Cortex of kidney (tissue), 1 donor: ENCODE results near the gene RASGRP1.

ENCODE experiments used
- DNase-seq: peaks from one replicate; lab custom pipeline; 2025; lab: John Stamatoyannopoulos, UW

RASGRP1 gene

GRCh38 chr15:38565287-38565670, 665 bp upstream of the RASGRP1 start:
- DNase-seq, result no peak

DNA sequence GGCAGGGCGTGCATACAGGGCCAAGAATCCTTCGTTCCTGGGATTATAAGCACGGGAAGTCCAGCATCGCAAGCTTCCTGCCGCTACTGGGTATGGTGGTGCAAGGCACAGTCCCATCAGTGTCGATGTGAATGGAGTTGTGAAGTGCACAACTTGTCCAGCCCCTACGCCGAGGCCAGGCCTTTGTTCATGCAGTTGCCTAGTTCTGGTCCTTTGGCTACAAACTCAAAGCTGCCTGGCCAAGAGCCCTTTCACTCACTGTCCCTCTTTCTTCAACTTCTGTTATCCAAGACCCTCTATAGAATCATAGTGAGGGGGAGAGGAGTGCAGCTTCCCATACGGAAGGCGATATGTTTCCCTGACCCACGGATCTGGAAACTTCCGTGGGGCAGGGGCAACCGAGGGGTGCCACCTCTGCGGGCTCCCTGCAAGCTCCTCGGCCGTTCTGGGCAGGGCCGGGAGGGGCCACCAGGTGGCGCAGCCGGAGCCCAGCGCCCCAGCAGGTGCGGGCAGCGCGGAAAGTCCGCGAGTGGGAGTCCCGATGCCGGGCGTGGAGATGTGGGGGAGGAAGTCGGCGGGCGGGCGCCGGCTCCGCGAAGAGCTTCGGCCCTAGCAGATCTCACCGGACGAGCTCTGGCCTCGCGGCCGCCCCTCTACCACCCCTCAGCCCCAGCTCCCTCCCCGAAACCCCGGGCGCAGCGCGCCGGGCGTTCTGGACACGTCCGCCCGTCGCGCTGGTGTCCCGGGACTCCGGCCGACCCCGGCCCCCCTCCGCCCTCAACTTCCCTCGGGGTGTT, 693 bp downstream of the RASGRP1 start:
- no peak for DNase-seq

DNA sequence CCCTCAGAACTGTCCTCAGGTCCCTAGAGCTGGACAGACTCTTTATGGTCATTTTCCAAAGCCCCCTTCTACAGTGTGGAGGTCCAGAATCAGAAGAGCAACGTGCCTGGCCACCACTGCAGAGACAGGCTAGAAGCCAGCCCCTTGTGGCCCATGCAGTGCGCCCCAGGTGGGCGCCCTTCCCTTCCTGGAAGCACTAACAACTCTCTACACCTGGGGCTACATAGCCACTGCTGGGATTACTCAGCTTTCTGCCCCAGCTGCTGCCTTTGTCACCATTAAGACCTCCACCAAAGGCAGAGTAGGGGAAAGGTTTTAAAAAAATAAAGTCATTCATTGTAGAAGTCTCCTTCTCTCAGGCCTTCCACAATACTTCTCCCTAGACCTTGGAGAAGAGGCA, 2.3 kb downstream of the RASGRP1 start:
- no peak for DNase-seq

DNA sequence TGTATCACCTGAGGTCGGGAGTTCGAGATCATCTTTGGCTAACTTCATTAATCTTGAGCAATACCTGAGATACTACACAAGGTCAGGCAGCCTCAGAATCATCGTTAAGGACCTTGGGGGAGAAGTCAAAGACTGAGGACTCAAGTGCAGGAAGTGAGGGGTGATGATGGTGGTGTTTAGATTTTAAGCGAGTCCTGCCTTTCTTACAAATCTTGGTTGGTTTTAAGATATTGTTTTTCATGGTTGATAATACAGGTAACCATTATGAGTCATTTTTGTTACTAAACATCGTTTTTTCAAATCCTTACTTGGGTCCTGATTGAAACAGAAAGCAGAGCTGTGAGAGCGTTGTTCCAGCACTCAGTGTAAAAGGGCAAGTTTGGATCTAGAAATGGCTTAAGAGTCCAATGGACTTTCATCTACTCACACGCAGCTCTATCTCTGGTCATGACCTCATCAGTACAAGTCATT, 4.1 kb downstream of the RASGRP1 start:
- no peak for DNase-seq

- no peak for DNase-seq
These were observed 4.8 kb downstream of the RASGRP1 start for GRCh38 chr15:38559636-38560307.

DNA sequence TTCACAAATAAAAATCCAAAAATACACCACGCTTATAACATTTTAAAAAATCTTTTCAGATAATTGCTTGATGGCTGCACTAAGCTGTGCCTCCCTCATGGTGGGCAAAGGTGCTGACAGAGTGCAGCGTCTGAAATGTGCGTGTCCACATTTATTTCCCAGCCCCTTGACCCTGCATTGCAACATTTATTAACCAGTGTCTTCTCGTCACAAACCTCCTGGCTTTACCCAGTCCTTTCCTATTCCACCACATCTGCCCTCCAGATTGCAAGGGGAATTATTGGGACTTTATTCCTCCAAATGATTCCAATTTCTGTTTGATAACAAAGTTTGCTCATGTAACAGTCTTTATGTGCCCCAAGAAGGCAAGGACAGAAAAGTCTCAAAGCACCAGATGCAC, 5.5 kb downstream of the RASGRP1 start:
- no peak for DNase-seq

DNA sequence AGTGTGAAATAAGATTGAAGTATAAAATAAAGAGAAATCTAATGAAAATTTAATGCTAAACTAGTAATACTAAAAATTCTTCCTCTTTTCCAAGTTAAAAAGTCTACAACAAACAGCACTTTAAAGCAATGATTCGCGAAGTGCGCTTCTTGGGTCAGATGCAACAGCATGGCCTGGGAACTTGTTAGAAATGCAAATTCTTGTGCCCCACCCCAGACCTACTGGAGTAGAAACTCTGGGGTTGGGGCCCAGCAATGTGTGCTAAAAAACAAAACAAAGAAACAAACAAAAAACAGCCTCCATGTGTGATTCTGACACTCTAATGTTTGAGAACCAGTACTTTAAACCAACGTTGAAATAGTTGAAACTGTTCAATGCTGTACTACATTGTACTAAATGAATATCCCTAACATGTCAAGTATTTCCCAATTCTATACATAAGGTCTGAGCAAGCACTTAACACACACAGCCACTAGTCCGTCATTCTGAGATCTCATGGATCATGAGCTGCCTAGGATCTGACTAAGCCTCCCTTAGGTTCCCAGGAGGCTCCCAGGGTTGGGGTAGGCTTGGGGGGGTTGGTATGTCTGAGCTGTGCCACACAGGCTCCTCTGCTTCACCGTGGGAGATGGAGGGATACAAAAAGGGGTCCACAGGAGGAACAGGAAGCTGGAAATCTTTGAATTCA, 6.1 kb downstream of the RASGRP1 start:
- no peak for DNase-seq

GRCh38 chr15:38557921-38558320, 6.7 kb downstream of the RASGRP1 start:
- no peak for DNase-seq

- DNase-seq, result no peak
These were observed 8.8 kb downstream of the RASGRP1 start for GRCh38 chr15:38555686-38556334.

DNA sequence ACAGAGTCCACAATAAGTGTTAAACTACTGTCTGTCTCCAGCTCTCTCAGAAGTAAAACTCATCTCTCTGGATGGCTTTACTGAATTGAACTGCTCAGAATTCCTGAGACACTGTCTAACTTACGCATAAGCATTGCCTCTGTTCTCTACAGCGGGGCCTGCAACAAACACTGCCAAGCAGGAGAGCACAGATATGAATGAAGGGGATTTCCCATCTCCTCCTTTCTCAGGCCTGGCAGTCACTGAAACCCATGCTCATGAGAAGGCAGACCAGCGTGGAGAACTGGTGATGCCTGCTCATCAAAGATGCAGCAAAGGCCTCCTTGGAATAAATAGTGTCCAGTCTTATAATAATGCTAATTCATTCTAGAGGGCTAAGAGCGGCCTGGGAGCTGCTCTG, 10.3 kb downstream of the RASGRP1 start:
- no peak for DNase-seq

GRCh38 chr15:38553071-38553470, 11.5 kb downstream of the RASGRP1 start:
- no peak for DNase-seq

DNA sequence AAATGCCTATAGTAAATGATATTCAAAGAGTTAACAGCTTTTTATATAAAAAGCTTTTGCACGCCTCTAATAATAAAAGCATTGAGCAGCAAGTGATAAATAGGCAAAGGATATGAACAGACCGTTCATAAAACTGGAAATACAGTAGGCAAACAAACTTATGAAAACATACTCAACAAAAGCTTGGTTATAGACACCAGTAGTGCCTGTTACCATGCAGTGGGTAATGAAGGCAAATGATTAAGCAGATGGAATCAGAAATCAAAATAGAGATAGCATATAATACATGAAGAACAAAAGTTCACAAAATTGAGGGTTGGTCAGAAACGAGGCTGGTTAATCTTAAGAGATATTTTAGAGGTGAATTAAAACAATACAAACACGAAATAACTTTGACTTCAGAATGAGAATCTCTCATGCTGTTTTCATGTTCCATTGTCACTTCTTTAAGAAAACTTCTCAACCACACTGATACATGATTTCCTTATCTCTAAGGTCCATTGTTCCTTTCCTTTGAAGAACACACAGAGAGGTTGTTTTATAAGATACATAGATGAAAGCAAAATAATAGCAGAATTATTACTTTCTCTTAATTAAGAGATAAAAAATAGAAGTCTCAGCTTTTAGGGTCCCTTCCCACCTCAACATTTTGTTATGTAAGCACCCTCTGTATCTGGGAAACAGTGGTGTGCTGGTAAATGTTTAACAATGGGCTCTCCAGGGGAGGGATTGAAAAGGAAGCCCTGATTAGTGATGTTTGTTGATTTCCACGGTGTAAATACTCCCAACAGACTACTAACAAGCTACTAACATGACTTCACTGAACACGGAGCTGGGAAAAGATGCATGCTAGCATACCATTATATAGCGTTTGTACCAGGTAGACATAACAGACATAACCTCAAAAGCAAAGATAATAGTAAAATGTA, 12.6 kb downstream of the RASGRP1 start:
- DNase-seq, result no peak

DNA sequence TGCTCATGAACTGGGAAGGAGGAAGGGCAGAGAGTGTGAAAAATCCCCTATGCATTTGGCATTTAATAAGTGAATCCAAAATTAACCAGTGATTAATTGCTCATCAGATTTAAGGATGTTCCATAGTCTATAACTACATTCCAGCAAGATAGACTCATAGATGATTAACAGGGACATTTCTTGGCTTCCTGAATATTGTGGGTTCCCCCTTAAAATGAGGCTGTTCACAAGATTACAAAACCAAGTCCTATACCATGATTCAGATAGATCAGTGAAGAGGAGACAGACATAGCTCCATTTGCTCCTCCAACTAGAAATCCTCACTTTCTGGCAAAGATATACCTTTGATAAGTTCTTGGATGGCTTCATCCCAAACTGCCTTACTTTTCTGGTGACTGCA, 15.4 kb downstream of the RASGRP1 start:
- no peak for DNase-seq

- no peak for DNase-seq
These were observed 17.2 kb downstream of the RASGRP1 start for GRCh38 chr15:38547255-38547997.

GRCh38 chr15:38545179-38545578, 19.4 kb downstream of the RASGRP1 start:
- no peak for DNase-seq

- DNase-seq, result no peak
These were observed 23.6 kb downstream of the RASGRP1 start for GRCh38 chr15:38541026-38541425.

DNA sequence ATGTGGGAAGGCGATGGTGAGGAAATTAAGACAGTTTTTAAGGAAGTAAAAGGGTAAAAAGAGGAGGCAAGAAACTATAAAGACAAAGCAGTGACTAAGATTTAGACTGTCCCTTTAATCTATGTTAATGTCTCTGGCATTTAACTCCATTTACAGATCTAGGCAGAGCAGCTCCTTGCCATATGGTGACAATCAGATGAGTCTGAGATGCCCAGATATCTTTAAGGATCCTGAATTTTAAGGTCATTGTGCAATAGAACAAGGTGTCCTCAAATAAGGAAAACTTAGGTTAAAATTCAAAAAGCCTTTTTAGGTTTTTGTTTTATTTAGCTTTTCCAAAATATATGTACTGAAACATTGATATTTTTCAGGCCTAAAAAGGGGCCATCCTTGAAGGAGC, 24.1 kb downstream of the RASGRP1 start:
- no peak for DNase-seq

DNA sequence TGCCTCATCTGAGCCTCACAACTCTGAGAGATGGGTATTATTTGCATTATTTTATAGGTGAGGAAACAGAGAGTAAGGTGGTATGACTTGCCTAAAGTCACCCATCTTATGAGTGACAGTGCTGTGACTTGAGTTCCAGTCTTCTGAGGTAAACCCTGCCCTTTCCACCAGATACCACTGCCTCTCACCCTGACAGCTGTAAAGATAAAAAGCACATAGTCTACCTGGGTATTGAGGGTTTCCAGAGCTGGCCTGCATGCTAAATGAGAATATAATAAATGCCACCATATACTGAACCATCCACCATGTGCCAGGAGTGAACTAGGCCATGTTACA, 25.6 kb downstream of the RASGRP1 start:
- DNase-seq, result no peak

- no peak for DNase-seq
These were observed 26.1 kb downstream of the RASGRP1 start for GRCh38 chr15:38538328-38539007.

DNA sequence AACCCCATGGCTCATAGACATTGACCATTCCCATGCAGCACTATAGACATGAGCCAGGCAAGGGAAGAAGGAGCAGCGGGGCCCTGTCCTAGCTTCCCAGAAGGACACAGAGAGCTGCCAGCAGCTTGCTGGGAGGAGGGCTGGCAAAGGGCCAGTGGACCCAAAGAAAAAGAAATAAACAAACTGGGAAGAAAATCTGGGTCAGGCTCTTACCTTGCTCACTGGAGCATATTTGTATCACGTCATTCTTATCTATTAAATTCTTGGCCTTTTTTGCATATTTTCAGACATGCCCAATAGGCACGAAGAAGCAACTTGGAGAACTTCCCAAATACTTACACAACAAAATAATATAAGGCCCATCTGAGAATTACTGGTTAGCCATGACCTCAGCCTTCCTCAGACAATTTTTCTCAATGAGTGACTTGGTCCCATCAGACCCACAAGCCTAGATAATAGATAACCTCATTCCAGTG, 28.4 kb downstream of the RASGRP1 start:
- no peak for DNase-seq
